Activated CD8-positive, alpha-beta memory T cell treated with anti-CD3 and anti-CD28 coated beads, Interleukin-2, amount 50 U/mL, for 24 hours (primary cell): ENCODE results near the gene ELMO1.

Experiments used
- DNase-seq: peaks from one replicate; pipeline ENCODE4 v3.0.0-alpha.2; 2020; ENCODE audit errors: extremely low read depth

Gene ELMO1

GRCh38 chr7:37471619-37472018 lies 23.0 kb upstream of the ELMO1 start:
- no peak for DNase-seq

- DNase-seq: no peak
Observed at GRCh38 chr7:37467002-37467401, 18.3 kb upstream of the ELMO1 start.

- no peak for DNase-seq
Observed at GRCh38 chr7:37462138-37462537, 13.5 kb upstream of the ELMO1 start.

GRCh38 chr7:37455081-37455480 lies 6.4 kb upstream of the ELMO1 start:
- DNase-seq: no peak

- DNase-seq: no peak
Observed at GRCh38 chr7:37452346-37452745, 3.7 kb upstream of the ELMO1 start.

- DNase-seq: no peak
Observed at GRCh38 chr7:37450035-37450434, 1.4 kb upstream of the ELMO1 start.

GRCh38 chr7:37449621-37450020 lies 957 bp upstream of the ELMO1 start:
- no peak for DNase-seq

GRCh38 chr7:37448011-37448635 lies 541 bp downstream of the ELMO1 start:
- no peak for DNase-seq

GRCh38 chr7:37446371-37446770 lies 2.3 kb downstream of the ELMO1 start:
- DNase-seq: no peak

GRCh38 chr7:37445790-37446189 lies 2.9 kb downstream of the ELMO1 start:
- no peak for DNase-seq

- no peak for DNase-seq
Observed at GRCh38 chr7:37445064-37445723, 3.5 kb downstream of the ELMO1 start.

- no peak for DNase-seq
Observed at GRCh38 chr7:37443627-37444026, 5.0 kb downstream of the ELMO1 start.

GRCh38 chr7:37442268-37442667 lies 6.4 kb downstream of the ELMO1 start:
- DNase-seq: no peak

- no peak for DNase-seq
Observed at GRCh38 chr7:37441816-37442215, 6.8 kb downstream of the ELMO1 start.

- DNase-seq: no peak
Observed at GRCh38 chr7:37441386-37441760, 7.3 kb downstream of the ELMO1 start.

- no peak for DNase-seq
Observed at GRCh38 chr7:37440738-37441385, 7.8 kb downstream of the ELMO1 start.

GRCh38 chr7:37439653-37440026 lies 9.0 kb downstream of the ELMO1 start:
- DNase-seq: no peak

GRCh38 chr7:37438906-37439652 lies 9.6 kb downstream of the ELMO1 start:
- DNase-seq: no peak

- DNase-seq: no peak
Observed at GRCh38 chr7:37435156-37435855, 13.4 kb downstream of the ELMO1 start.

GRCh38 chr7:37434529-37434928 lies 14.1 kb downstream of the ELMO1 start:
- no peak for DNase-seq

GRCh38 chr7:37433166-37433565 lies 15.5 kb downstream of the ELMO1 start:
- DNase-seq: no peak

- DNase-seq: no peak
Observed at GRCh38 chr7:37432281-37432920, 16.3 kb downstream of the ELMO1 start.
